HEK293 (cell line): ENCODE measurements around the gene C17orf50.

Source experiments
- CTCF ChIP-seq: fragments of 450-650 bp; formaldehyde crosslinking; IDR thresholded peaks from 2 replicates; pipeline ENCODE4 v1.5.1; 2016; ENCODE audit warnings: missing biosample characterization, missing genetic modification characterization
- FEZF1 ChIP-seq: fragments of 450-650 bp; formaldehyde crosslinking; IDR thresholded peaks from 2 replicates; pipeline ENCODE4 v1.5.1; 2016; ENCODE audit warnings: missing biosample characterization, missing genetic modification characterization
- INSM2 ChIP-seq: fragments of 450-650 bp; formaldehyde crosslinking; IDR thresholded peaks from 2 replicates; pipeline ENCODE4 v1.5.1; 2016; ENCODE audit warnings: missing biosample characterization, missing genetic modification characterization
- KLF7 ChIP-seq: fragments of 450-650 bp; formaldehyde crosslinking; IDR thresholded peaks from 2 replicates; pipeline ENCODE4 v1.5.1; 2016; ENCODE audit warnings: missing biosample characterization, missing genetic modification characterization, borderline replicate concordance
- MYNN ChIP-seq: fragments of 450-650 bp; formaldehyde crosslinking; IDR thresholded peaks from 2 replicates; pipeline ENCODE4 v1.5.1; 2016; ENCODE audit warnings: missing biosample characterization, missing genetic modification characterization, borderline replicate concordance
- MZF1 ChIP-seq: fragments of 450-650 bp; formaldehyde crosslinking; IDR thresholded peaks from 2 replicates; pipeline ENCODE4 v1.5.1; 2017; ENCODE audit warnings: missing biosample characterization, missing genetic modification characterization, borderline replicate concordance
- PRDM2 ChIP-seq: fragments of 450-650 bp; formaldehyde crosslinking; IDR thresholded peaks from 2 replicates; pipeline ENCODE4 v1.5.1; 2016; ENCODE audit warnings: missing biosample characterization, missing genetic modification characterization, borderline replicate concordance
- PRDM4 ChIP-seq: fragments of 450-650 bp; formaldehyde crosslinking; IDR thresholded peaks from 2 replicates; pipeline ENCODE4 v1.5.1; 2017; ENCODE audit warnings: missing biosample characterization, missing genetic modification characterization
- SP3 ChIP-seq: fragments of 450-650 bp; formaldehyde crosslinking; IDR thresholded peaks from 2 replicates; pipeline ENCODE4 v1.5.1; 2016; ENCODE audit warnings: missing biosample characterization, missing genetic modification characterization
- TRIM28 ChIP-seq: IDR thresholded peaks from 2 replicates; pipeline ENCODE4 v1.6.1; 2011; ENCODE audit warnings: low read length, control low read depth, borderline replicate concordance
- ZBTB44 ChIP-seq: fragments of 450-650 bp; IDR thresholded peaks from 2 replicates; pipeline ENCODE4 v1.5.1; 2018; ENCODE audit warnings: missing biosample characterization, mild to moderate bottlenecking, missing genetic modification characterization
- ZNF10 ChIP-seq: fragments of 450-650 bp; formaldehyde crosslinking; IDR thresholded peaks from 2 replicates; pipeline ENCODE4 v1.5.1; 2017; ENCODE audit warnings: missing biosample characterization, missing genetic modification characterization
- ZNF18 ChIP-seq: fragments of 450-650 bp; formaldehyde crosslinking; IDR thresholded peaks from 2 replicates; pipeline ENCODE4 v1.5.1; 2016; ENCODE audit warnings: missing biosample characterization, missing genetic modification characterization
- ZNF184 ChIP-seq: fragments of 450-650 bp; IDR thresholded peaks from 2 replicates; pipeline ENCODE4 v1.5.1; 2018; ENCODE audit warnings: missing biosample characterization, mild to moderate bottlenecking, missing genetic modification characterization
- ZNF366 ChIP-seq: fragments of 450-650 bp; formaldehyde crosslinking; conservative IDR thresholded peaks from 2 replicates; pipeline ENCODE4 v1.5.1; 2016; ENCODE audit warnings: missing biosample characterization, missing genetic modification characterization
- ZNF37A ChIP-seq: fragments of 450-650 bp; IDR thresholded peaks from 2 replicates; pipeline ENCODE4 v1.5.1; 2018; ENCODE audit warnings: missing biosample characterization, missing genetic modification characterization
- ZNF48 ChIP-seq: fragments of 450-650 bp; formaldehyde crosslinking; IDR thresholded peaks from 2 replicates; pipeline ENCODE4 v1.5.1; 2016; ENCODE audit warnings: missing biosample characterization, missing genetic modification characterization
- ZNF529 ChIP-seq: fragments of 450-650 bp; formaldehyde crosslinking; IDR thresholded peaks from 2 replicates; pipeline ENCODE4 v1.5.1; 2017; ENCODE audit warnings: missing genetic modification characterization, missing biosample characterization; ENCODE audit not compliant: insufficient replicate concordance
- ZNF548 ChIP-seq: fragments of 450-650 bp; formaldehyde crosslinking; IDR thresholded peaks from 2 replicates; pipeline ENCODE4 v1.5.1; 2016; ENCODE audit warnings: missing biosample characterization, missing genetic modification characterization
- ZNF555 ChIP-seq: fragments of 450-650 bp; formaldehyde crosslinking; conservative IDR thresholded peaks from 2 replicates; pipeline ENCODE4 v1.5.1; 2017; ENCODE audit warnings: missing biosample characterization, mild to moderate bottlenecking, missing genetic modification characterization, inconsistent platforms
- ZNF626 ChIP-seq: fragments of 450-650 bp; sonication (Bioruptor Pico); formaldehyde crosslinking; IDR thresholded peaks from 2 replicates; pipeline ENCODE4 v1.5.1; 2018; ENCODE audit warnings: missing biosample characterization, missing genetic modification characterization, inconsistent platforms
- ZNF701 ChIP-seq: fragments of 450-650 bp; formaldehyde crosslinking; IDR thresholded peaks from 2 replicates; pipeline ENCODE4 v1.5.1; 2016; ENCODE audit warnings: missing biosample characterization, missing genetic modification characterization
- ZNF747 ChIP-seq: fragments of 450-650 bp; formaldehyde crosslinking; IDR thresholded peaks from 2 replicates; pipeline ENCODE4 v1.5.1; 2016; ENCODE audit warnings: missing biosample characterization, missing genetic modification characterization

The C17orf50 gene

GRCh38 chr17:35808962-35809854 lies 48.5 kb downstream of the C17orf50 start, which contains the start of gene TAF15 (continued):
- TF ChIP-seq CTCF (tag by site-specific recombination) = peak; percentile 88
- TF ChIP-seq ZNF548 (tag by site-specific recombination) = no peak
- TF ChIP-seq KLF7 (tag by site-specific recombination) = no peak
- no peak for TF ChIP-seq ZNF37A (tag by site-specific recombination)
- peak; percentile 84 for TF ChIP-seq ZNF366 (tag by site-specific recombination)
- TF ChIP-seq ZNF701 (tag by site-specific recombination) = no peak
- TF ChIP-seq INSM2 (tag by site-specific recombination) = peak; percentile 98
- TF ChIP-seq TRIM28 = 0 out of 2 replicates have a peak, but pooled peaks have one; percentile 12
- TF ChIP-seq ZNF10 (tag by site-specific recombination) = peak; percentile 57; the same call in 1 of the 2 replicates
- peak; percentile 59; the same call in 1 of the 2 replicates for TF ChIP-seq ZNF18
- TF ChIP-seq ZNF747 (tag by site-specific recombination) = no peak
- TF ChIP-seq SP3 = peak; percentile 69
- no peak for TF ChIP-seq ZNF48 (tag by site-specific recombination)
- TF ChIP-seq ZNF555 (tag by site-specific recombination) = no peak
- no peak for TF ChIP-seq ZNF626 (tag by site-specific recombination)
- TF ChIP-seq ZBTB44 (tag by site-specific recombination) = no peak
- no peak for TF ChIP-seq MZF1
- 0 out of 2 replicates have a peak, but pooled peaks have one; percentile 36 for TF ChIP-seq FEZF1 (tag by site-specific recombination)
- peak; percentile 60; the same call in 1 of the 2 replicates for TF ChIP-seq PRDM4 (tag by site-specific recombination)
- peak; percentile 79; the same call in 1 of the 2 replicates for TF ChIP-seq MYNN (tag by site-specific recombination)
- TF ChIP-seq PRDM2 = no peak
- TF ChIP-seq ZNF184 (tag by site-specific recombination) = no peak
- no peak for TF ChIP-seq ZNF529
